RWPE1 (cell line): ENCODE data around the gene RILP.

Experiments used
- CTCF ChIA-PET: fragments of 350-600 bp; sonication (Branson Sonifier 250); formaldehyde crosslinking; extraction: SDS; loops from one replicate; lab custom pipeline; 2021; lab: Yijun Ruan, JAX
- POLR2A ChIA-PET: fragments of 400-600 bp; formaldehyde crosslinking; extraction: SDS; loops from one replicate; lab custom pipeline; 2020; ENCODE audit warnings: antibody characterized with exemption; ENCODE audit not compliant: low non-redundant PET; lab: Yijun Ruan, JAX
- DNase-seq: peaks from one replicate; pipeline ENCODE4 v3.0.0; 2012; ENCODE audit warnings: low spot score
- H3K27ac ChIP-seq: fragments of 450-650 bp; 2 replicates; pipeline ENCODE4 v1.5.1; 2017
- CTCF ChIP-seq: fragments of 450-650 bp; conservative IDR thresholded peaks from 2 replicates; pipeline ENCODE4 v1.5.1; 2017; ENCODE audit warnings: low read depth, mild to moderate bottlenecking

RILP gene

GRCh38 chr17:1627182-1627981 is 22.3 kb downstream of the RILP start:
- no peak for TF ChIP-seq CTCF
- DNase-seq, result no peak
- H3K27ac ChIP-seq, result peak overlapping the region; percentile 89
- ChIA-PET POLR2A (no interaction called here), CTCF (interaction anchor here (0.8 to 3.4 kb wide), 2 partner anchors 53 kb away, joined by 4 to 55 read pairs; no protein-coding TSS in a partner anchor)

- CTCF ChIA-PET, result interaction anchor here (0.6 to 1.5 kb wide), 3 partner anchors 52 to 345 kb away, joined by 4 to 6 read pairs (median 4); no protein-coding TSS in a partner anchor
- DNase-seq, result no peak
- POLR2A ChIA-PET, result no interaction called here
- H3K27ac ChIP-seq, result peak overlapping the region; percentile 46
- no peak for TF ChIP-seq CTCF
Measured at GRCh38 chr17:1626333-1626732, 23.3 kb downstream of the RILP start.

- POLR2A ChIA-PET, result no interaction called here
- no peak for TF ChIP-seq CTCF
- no peak overlapping the region for H3K27ac ChIP-seq
- no peak for DNase-seq
- CTCF ChIA-PET, result interaction anchor here (1.5 kb wide), 1 partner anchor 51 kb away, joined by 6 read pairs; no protein-coding TSS in a partner anchor
Measured at GRCh38 chr17:1625581-1625980, 24.1 kb downstream of the RILP start.

- no peak for DNase-seq
- CTCF ChIA-PET, result interaction anchor here (1.5 kb wide), 1 partner anchor 50 kb away, joined by 6 read pairs; no protein-coding TSS in a partner anchor
- TF ChIP-seq CTCF, result no peak
- POLR2A ChIA-PET, result no interaction called here
- no peak overlapping the region for H3K27ac ChIP-seq
Measured at GRCh38 chr17:1625053-1625452, 24.6 kb downstream of the RILP start.

GRCh38 chr17:1624650-1625049 is 25.0 kb downstream of the RILP start:
- POLR2A ChIA-PET, result no interaction called here
- no peak for TF ChIP-seq CTCF
- CTCF ChIA-PET, result interaction anchor here (1.5 kb wide), 1 partner anchor 50 kb away, joined by 6 read pairs; no protein-coding TSS in a partner anchor
- H3K27ac ChIP-seq, result no peak overlapping the region
- DNase-seq, result no peak

- peak overlapping the region; percentile 40 for H3K27ac ChIP-seq
- no peak for DNase-seq
- ChIA-PET POLR2A (no interaction called here), CTCF (interaction anchor here (0.9 kb wide), 1 partner anchor 49 kb away, joined by 5 read pairs; no protein-coding TSS in a partner anchor)
- TF ChIP-seq CTCF, result no peak
Measured at GRCh38 chr17:1623057-1623630, 26.5 kb downstream of the RILP start.
